ENCODE measurements around the gene ALKBH1.
"Not testable (repeated sequence)": the region's sequence is repeated elsewhere in the genome, so short reads cannot be mapped to it uniquely, and the experiment has no call there.

The ALKBH1 gene

GRCh38 chr14:77681196-77682157 is 26.3 kb downstream of the ALKBH1 start:
- in situ Hi-C loops (cut with HindIII; ENCODE audit: low sequenced_read_pairs) = no loop called here

- in situ Hi-C loops (cut with HindIII; ENCODE audit: low sequenced_read_pairs) = no loop called here
Observed at GRCh38 chr14:77674931-77675330, 32.9 kb downstream of the ALKBH1 start.

- in situ Hi-C loops (cut with HindIII; ENCODE audit: low sequenced_read_pairs) = no loop called here
Observed at GRCh38 chr14:77673193-77673592, 34.6 kb downstream of the ALKBH1 start.

- in situ Hi-C loops (cut with HindIII; ENCODE audit: low sequenced_read_pairs) = no loop called here
Observed at GRCh38 chr14:77667331-77667730, 40.5 kb downstream of the ALKBH1 start.

GRCh38 chr14:77663293-77663692 is 44.5 kb downstream of the ALKBH1 start:
- in situ Hi-C loops (cut with HindIII; ENCODE audit: low sequenced_read_pairs) = no loop called here

GRCh38 chr14:77661562-77661961 is 46.3 kb downstream of the ALKBH1 start:
- in situ Hi-C loops (cut with HindIII; ENCODE audit: low sequenced_read_pairs) = not testable (repeated sequence)

GRCh38 chr14:77660754-77661153 is 47.1 kb downstream of the ALKBH1 start:
- in situ Hi-C loops (cut with HindIII; ENCODE audit: low sequenced_read_pairs) = no loop called here

- in situ Hi-C loops (cut with HindIII; ENCODE audit: low sequenced_read_pairs) = loop anchor here (5.0 kb wide), 1 partner anchor 37 kb away; no protein-coding TSS in a partner anchor
Observed at GRCh38 chr14:77659831-77660230, 48.0 kb downstream of the ALKBH1 start.

- in situ Hi-C loops (cut with HindIII; ENCODE audit: low sequenced_read_pairs) = loop anchor here (5.0 kb wide), 1 partner anchor 40 kb away; no protein-coding TSS in a partner anchor
Observed at GRCh38 chr14:77657280-77657679, 50.5 kb downstream of the ALKBH1 start.

GRCh38 chr14:77654001-77654441 is 53.8 kb downstream of the ALKBH1 start:
- in situ Hi-C loops (cut with HindIII; ENCODE audit: low sequenced_read_pairs) = no loop called here

GRCh38 chr14:77649326-77649725 is 58.5 kb downstream of the ALKBH1 start:
- in situ Hi-C loops (cut with HindIII; ENCODE audit: low sequenced_read_pairs) = no loop called here

- in situ Hi-C loops (cut with HindIII; ENCODE audit: low sequenced_read_pairs) = no loop called here
Observed at GRCh38 chr14:77648520-77649200, 59.2 kb downstream of the ALKBH1 start.

GRCh38 chr14:77647853-77648252 is 60.0 kb downstream of the ALKBH1 start:
- in situ Hi-C loops (cut with HindIII; ENCODE audit: low sequenced_read_pairs) = no loop called here

- in situ Hi-C loops (cut with HindIII; ENCODE audit: low sequenced_read_pairs) = no loop called here
Observed at GRCh38 chr14:77646907-77647306, 60.9 kb downstream of the ALKBH1 start.

GRCh38 chr14:77645520-77646230 is 62.1 kb downstream of the ALKBH1 start:
- in situ Hi-C loops (cut with HindIII; ENCODE audit: low sequenced_read_pairs) = no loop called here

- in situ Hi-C loops (cut with HindIII; ENCODE audit: low sequenced_read_pairs) = no loop called here
Observed at GRCh38 chr14:77642407-77642806, 65.4 kb downstream of the ALKBH1 start.

GRCh38 chr14:77641534-77642341 is 66.1 kb downstream of the ALKBH1 start:
- in situ Hi-C loops (cut with HindIII; ENCODE audit: low sequenced_read_pairs) = no loop called here

- in situ Hi-C loops (cut with HindIII; ENCODE audit: low sequenced_read_pairs) = no loop called here
Observed at GRCh38 chr14:77640756-77641533, 66.9 kb downstream of the ALKBH1 start.

GRCh38 chr14:77638771-77639171 is 69.1 kb downstream of the ALKBH1 start:
- in situ Hi-C loops (cut with HindIII; ENCODE audit: low sequenced_read_pairs) = no loop called here

GRCh38 chr14:77635869-77636268 is 72.0 kb downstream of the ALKBH1 start:
- in situ Hi-C loops (cut with HindIII; ENCODE audit: low sequenced_read_pairs) = not testable (repeated sequence)
